IMR-90 (cell line): Measurements from ENCODE around the gene TTC38.

Source experiments
- BHLHE40 ChIP-seq: fragments of 150-350 bp; IDR thresholded peaks from 2 replicates; pipeline ENCODE4 v1.6.1; 2016; ENCODE audit warnings: mild to moderate bottlenecking, low read depth, low read length
- CEBPB ChIP-seq: IDR thresholded peaks from 2 replicates; pipeline ENCODE4 v1.6.1; 2012; ENCODE audit warnings: low read depth, low read length, improper control_type of control experiment
- CHD1 ChIP-seq: IDR thresholded peaks from 2 replicates; pipeline ENCODE4 v1.6.1; 2012; ENCODE audit warnings: low read depth, low read length, improper control_type of control experiment
- FOS ChIP-seq: fragments of 150-350 bp; IDR thresholded peaks from 2 replicates; pipeline ENCODE4 v1.6.1; 2016; ENCODE audit warnings: low read depth, low read length
- MAFK ChIP-seq: IDR thresholded peaks from 2 replicates; pipeline ENCODE4 v1.6.1; 2012; ENCODE audit warnings: low read depth, low read length, improper control_type of control experiment
- MXI1 ChIP-seq: IDR thresholded peaks from 2 replicates; pipeline ENCODE4 v1.6.1; 2012; ENCODE audit warnings: low read depth, mild to moderate bottlenecking, low read length, moderate library complexity, borderline replicate concordance
- POLR2A ChIP-seq: IDR thresholded peaks from 2 replicates; pipeline ENCODE4 v1.6.1; 2012; ENCODE audit warnings: mild to moderate bottlenecking, low read depth, low read length
- RAD21 ChIP-seq: IDR thresholded peaks from 2 replicates; pipeline ENCODE4 v1.6.1; 2012; ENCODE audit warnings: low read length, improper control_type of control experiment
- SMC3 ChIP-seq: fragments of 150-350 bp; IDR thresholded peaks from 2 replicates; pipeline ENCODE4 v1.6.1; 2016; ENCODE audit warnings: low read depth, mild to moderate bottlenecking, antibody characterized with exemption, low read length, moderate library complexity
- TF ChIP-seq, protein P1 (sequence below): conservative IDR thresholded peaks from 2 replicates; pipeline ENCODE4 v1.5.1; 2012; ENCODE audit warnings: mild to moderate bottlenecking, low read depth, low read length, improper control_type of control experiment
- TF ChIP-seq, protein P2 (sequence below): fragments of 150-350 bp; IDR thresholded peaks from 2 replicates; pipeline ENCODE4 v1.6.1; 2017; ENCODE audit warnings: mild to moderate bottlenecking, antibody characterized with exemption, low read length, low read depth
- TF ChIP-seq, protein P3 (sequence below): fragments of 150-350 bp; IDR thresholded peaks from 2 replicates; pipeline ENCODE4 v1.6.1; 2016; ENCODE audit warnings: low read depth, mild to moderate bottlenecking, low read length, moderate library complexity, borderline replicate concordance

DNA sequence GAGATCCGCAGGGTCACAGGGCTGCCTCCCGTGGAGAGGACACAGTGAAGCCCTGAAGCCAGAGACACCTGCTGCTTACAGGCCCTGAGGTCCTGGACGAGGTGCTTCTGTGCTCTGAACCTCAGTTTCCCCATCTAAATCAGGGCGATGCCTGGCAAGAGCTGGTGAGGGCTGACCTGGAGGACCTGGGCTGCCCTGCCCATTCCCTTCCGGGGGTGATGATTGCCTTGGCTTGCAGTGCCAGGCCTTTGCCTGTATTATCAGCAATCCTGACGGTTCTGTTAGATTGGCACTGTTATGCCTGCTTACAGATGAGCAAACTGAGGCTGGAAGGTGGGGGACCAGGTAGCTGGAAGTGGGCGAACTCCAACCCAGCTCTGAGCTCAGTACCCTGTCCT lies 21.0 kb downstream of the TTC38 start:
- TF ChIP-seq, protein P1, sequence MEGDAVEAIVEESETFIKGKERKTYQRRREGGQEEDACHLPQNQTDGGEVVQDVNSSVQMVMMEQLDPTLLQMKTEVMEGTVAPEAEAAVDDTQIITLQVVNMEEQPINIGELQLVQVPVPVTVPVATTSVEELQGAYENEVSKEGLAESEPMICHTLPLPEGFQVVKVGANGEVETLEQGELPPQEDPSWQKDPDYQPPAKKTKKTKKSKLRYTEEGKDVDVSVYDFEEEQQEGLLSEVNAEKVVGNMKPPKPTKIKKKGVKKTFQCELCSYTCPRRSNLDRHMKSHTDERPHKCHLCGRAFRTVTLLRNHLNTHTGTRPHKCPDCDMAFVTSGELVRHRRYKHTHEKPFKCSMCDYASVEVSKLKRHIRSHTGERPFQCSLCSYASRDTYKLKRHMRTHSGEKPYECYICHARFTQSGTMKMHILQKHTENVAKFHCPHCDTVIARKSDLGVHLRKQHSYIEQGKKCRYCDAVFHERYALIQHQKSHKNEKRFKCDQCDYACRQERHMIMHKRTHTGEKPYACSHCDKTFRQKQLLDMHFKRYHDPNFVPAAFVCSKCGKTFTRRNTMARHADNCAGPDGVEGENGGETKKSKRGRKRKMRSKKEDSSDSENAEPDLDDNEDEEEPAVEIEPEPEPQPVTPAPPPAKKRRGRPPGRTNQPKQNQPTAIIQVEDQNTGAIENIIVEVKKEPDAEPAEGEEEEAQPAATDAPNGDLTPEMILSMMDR = no peak
- TF ChIP-seq CEBPB (no peak), POLR2A (no peak), FOS (no peak), RAD21 (no peak), MAFK (no peak), SMC3 (no peak), BHLHE40 (no peak), MXI1 (no peak), CHD1 (no peak)
- TF ChIP-seq, protein P2, sequence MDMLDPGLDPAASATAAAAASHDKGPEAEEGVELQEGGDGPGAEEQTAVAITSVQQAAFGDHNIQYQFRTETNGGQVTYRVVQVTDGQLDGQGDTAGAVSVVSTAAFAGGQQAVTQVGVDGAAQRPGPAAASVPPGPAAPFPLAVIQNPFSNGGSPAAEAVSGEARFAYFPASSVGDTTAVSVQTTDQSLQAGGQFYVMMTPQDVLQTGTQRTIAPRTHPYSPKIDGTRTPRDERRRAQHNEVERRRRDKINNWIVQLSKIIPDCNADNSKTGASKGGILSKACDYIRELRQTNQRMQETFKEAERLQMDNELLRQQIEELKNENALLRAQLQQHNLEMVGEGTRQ = no peak
- TF ChIP-seq, protein P3, sequence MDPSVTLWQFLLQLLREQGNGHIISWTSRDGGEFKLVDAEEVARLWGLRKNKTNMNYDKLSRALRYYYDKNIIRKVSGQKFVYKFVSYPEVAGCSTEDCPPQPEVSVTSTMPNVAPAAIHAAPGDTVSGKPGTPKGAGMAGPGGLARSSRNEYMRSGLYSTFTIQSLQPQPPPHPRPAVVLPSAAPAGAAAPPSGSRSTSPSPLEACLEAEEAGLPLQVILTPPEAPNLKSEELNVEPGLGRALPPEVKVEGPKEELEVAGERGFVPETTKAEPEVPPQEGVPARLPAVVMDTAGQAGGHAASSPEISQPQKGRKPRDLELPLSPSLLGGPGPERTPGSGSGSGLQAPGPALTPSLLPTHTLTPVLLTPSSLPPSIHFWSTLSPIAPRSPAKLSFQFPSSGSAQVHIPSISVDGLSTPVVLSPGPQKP = no peak
